Endothelial cell of umbilical vein (primary cell): Measurements from ENCODE around the gene G3BP1.

Experiments
- JUN ChIP-seq: IDR thresholded peaks from 2 replicates; pipeline ENCODE4 v1.6.1; 2011; ENCODE audit warnings: borderline replicate concordance, low read depth; ENCODE audit not compliant: insufficient read length, insufficient read depth
- POLR2A ChIP-seq: IDR thresholded peaks from 2 replicates; pipeline ENCODE4 v1.6.1; 2012; ENCODE audit warnings: low read depth, mild to moderate bottlenecking, control low read depth, low read length
- POLR2AphosphoS5 ChIP-seq: IDR thresholded peaks from 2 replicates; pipeline ENCODE4 v1.6.1; 2012; ENCODE audit warnings: low read depth, mild to moderate bottlenecking, control low read depth, low read length, moderate library complexity; ENCODE audit not compliant: insufficient read depth
- TF ChIP-seq, protein P1 (sequence below), 2 donors: IDR thresholded peaks; 1 replicate in 1 of 2; 2 replicates in 1 of 2; pipeline ENCODE4 v1.5.1; 2011; ENCODE audit warnings: low read length in 2 of 2, mild to moderate bottlenecking in 2 of 2, moderate library complexity in 2 of 2, control low read depth in 1 of 2, inconsistent platforms in 1 of 2, low read depth in 1 of 2; ENCODE audit not compliant: insufficient read depth in 1 of 2; ENCODE audit errors: extremely low read depth in 1 of 2

DNA sequence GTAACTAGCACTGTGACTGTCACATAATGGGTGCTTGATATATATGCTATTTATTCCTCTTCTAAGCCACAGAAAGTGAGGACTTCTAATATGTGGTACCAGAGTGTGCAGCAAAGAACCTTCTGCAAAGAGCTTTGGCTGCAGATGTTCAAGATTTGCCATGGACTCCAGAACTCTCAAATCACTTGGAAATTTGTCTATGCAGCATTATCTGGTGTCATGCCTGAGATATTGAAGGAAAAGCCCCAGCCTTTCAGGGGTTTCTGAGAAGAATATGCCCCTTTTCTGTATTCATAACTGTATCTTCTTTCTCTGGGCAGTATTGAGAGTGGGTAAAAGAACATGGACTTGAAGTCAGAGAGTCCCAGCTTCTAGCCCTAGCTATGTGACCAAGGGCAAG is 4.8 kb upstream of the G3BP1 start:
- TF ChIP-seq, protein P1, sequence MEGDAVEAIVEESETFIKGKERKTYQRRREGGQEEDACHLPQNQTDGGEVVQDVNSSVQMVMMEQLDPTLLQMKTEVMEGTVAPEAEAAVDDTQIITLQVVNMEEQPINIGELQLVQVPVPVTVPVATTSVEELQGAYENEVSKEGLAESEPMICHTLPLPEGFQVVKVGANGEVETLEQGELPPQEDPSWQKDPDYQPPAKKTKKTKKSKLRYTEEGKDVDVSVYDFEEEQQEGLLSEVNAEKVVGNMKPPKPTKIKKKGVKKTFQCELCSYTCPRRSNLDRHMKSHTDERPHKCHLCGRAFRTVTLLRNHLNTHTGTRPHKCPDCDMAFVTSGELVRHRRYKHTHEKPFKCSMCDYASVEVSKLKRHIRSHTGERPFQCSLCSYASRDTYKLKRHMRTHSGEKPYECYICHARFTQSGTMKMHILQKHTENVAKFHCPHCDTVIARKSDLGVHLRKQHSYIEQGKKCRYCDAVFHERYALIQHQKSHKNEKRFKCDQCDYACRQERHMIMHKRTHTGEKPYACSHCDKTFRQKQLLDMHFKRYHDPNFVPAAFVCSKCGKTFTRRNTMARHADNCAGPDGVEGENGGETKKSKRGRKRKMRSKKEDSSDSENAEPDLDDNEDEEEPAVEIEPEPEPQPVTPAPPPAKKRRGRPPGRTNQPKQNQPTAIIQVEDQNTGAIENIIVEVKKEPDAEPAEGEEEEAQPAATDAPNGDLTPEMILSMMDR (IDR thresholded peaks at IDR 0.05; ENCODE audit: extremely low read depth in 1 of 2, insufficient read depth in 1 of 2, low read depth in 1 of 2, low read length in 2 of 2) = no peak
- TF ChIP-seq POLR2AphosphoS5 = no peak
- TF ChIP-seq POLR2A = no peak
- no peak for TF ChIP-seq JUN
